SHP77 treated with DMSO at 0.1 percent for 48 hours (cell line): ENCODE data around the gene MS4A10.
"Not testable (repeated sequence)": the region's sequence is repeated elsewhere in the genome, so short reads cannot be mapped to it uniquely, and the experiment has no call there.

Experiments used
- DNase-seq: peaks from one replicate; lab custom pipeline; 2025; lab: John Stamatoyannopoulos, UW

MS4A10 gene

DNA sequence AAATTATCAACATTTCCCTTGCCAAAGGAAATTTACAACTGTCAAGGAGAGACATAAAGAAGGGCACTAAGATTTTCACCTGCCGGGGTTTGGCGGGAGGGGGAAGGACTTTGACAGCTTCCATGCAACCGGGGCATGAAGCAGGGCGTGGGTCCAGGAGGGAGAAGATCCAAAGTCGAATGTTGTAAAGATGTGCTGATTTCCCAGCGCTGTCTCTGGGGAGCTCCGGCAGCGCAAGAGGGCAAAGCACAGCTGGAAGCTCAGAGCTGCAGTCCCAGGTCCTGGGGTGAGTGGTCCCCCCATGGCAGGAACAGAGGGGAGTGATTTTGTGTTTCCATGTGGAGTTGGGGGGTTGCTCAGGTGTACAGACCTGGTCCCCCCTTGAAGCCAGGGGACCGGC, at the start of gene MS4A10:
TSS of gene MS4A10 (plus strand) at position 198 of the 400 bp plus-strand sequence. CDS start 5,003 bp downstream, outside the sequence.
- DNase-seq, result no peak

DNA sequence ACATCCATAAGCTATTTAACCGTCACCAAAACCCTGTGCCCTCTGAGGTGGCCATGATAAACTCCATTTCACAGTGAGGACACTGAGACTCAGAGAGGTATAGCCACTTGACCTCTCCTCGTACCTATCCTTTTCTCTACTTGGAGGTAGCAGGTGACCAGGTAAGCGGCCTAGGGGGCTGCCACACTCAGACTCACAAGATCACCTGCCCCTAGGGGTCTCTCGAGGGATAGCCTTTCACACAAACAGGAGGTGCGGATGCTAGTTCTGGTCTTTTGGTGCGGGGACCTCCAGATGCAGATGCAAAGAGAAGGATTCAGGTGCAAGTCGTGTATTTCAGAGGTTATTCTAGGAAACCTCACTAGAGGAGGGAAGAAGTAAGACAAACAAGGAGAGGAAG, 46.0 kb upstream of the MS4A10 start:
- no peak for DNase-seq

DNA sequence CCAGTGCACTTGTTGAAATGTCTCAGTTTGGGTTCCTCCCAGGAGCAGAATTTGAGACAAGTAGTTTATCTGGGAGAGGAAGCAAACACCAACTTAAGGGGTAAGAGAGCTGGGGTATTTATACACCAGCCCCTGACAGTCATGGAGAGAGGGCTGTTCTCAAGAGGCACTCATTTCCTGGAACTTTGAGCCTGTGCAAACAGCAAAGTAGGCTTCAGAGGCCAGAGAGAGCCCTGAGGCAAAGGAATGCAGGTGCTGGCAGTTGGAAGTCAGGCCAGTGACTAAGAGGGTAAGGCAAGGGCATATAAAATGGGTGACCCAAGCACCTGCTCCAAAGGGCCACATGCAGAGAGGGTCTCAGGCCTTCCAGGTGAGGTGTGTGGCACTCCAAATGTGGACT, 44.6 kb upstream of the MS4A10 start:
- DNase-seq, result no peak

DNA sequence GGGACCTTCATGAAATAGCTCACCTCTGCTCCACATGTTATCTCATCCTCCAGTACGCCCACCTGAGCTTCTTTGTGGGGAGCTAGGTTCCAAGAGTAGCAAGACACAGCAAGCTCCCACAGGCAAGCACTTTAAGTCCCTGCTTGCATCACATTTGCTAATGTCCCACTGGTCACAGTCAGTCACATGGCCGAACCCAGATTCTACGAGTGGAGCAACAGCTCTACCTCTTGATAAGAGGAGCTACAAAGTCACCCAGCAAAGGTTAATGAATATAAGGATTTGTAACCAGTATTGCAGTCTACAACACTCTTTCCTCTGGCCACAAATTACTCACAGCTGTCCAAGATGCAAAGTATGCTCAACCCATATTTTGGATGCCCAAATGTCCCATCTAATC, 43.7 kb upstream of the MS4A10 start:
- no peak for DNase-seq

DNA sequence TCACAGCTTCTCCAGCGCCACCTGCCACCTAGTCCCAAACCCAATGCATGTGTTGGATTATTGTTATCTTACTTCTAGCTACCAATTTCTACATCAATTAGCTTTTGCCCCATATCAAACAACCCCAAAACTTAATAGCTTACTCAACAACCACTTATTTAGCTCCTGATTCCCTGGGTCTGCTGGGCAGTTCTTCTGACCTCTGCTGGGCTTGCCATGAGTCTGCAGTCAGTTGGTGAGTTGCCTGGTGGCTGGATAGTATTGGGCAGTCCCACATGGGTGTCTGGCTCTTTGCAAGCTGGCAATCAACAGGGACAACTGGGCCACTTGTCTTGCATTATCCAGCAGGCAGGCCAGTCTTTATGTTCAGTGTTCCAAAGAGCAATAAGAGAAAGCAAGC, 42.1 kb upstream of the MS4A10 start:
- DNase-seq, result no peak

DNA sequence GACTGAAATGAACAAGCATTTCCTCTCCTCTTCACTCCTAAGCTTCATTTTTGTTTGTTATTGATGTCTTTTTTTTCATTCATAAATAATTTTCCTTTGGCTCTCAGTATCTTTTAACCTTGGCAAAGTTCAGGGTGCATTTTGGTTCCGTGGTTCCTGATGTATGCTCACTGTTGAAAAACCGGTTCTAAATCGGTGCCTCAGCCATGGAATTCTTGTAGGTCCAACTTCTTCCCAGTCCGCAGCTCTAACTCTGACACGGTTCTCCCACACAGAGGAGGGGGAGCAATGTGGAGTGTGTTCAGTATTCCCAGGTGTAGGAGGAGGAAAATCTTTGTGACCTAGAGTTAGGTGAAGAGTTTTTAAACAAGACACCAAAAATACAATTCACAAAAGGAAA, 41.0 kb upstream of the MS4A10 start:
- DNase-seq, result no peak

DNA sequence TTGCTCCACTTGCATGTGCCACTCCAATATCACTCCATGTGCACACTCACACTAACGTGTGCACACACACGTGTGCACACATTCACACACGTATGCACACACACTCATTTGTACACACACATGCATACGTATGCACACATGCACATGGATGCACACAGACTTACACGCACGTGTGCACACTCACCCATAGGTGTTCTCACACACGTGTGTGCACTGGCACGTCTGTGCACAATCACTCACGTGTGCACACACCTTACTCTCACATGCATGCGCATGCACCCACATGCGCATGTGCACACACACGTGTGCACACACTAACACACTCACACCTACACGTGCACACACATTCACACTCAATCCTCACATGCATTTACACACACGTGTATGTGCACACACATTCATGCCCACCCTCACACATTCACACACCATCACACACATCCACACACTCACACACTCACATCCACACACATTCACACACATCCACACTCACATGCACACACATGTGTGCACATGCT, 37.7 kb upstream of the MS4A10 start:
- DNase-seq, result no peak

DNA sequence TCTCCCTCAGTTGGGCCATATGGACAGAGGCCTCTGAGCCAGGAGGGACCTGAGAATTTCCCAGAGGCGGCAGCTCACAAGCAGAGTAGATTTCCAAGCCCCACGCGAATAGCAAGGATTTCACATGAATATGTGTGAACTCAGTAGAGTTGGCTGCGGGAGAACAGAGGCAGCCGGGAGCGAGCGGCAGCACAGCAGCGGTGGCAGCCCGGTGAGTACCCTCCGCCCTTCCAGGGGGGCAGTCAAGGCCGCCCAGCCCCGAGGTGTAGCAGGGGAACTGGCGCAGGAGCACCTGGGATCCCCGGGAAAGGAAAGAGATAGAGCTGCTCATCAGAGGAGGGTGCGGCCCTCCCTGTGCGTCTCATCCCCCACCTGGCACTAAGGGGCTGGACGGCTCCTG, 36.9 kb upstream of the MS4A10 start:
- DNase-seq, result no peak

DNA sequence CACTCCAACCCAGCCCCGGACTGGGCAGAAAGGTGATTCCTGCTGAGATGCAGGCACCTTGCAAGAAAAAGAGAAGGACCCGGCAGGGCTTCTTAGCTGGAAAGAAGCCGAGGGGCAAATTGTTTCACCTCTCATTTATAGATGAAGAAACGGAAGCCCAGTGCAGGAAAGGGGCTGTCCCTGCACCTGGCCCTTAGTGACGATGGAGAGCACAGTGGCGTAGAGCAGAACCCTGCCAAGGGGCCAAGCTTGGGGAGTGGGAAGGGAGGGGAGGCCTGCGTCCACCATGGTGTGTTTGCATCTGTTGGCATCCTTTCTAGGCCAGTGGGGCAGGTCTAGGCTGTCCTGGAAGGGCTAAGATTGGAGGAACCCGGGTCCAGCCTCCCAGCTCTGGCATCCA, 36.3 kb upstream of the MS4A10 start:
- no peak for DNase-seq

DNA sequence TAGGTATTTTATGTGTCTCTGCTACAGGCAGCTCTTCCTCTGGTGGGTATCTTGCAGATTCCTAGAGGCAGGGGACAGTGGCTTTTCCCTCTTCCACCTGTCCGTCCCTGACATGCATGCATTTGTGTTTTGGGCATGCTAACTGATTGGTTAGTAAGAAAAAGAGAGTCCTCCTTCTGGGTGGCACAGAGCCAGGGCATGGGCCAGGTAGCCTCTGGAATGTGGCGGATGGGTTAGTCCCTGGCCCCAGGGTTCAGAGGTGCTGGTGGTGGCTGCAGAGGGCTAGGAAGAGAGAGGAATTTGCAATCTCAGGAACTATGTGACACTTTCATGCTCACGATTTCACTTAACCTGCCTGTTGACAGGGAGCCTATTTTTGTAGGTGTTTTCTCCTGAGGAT, 34.2 kb upstream of the MS4A10 start:
- no peak for DNase-seq

DNA sequence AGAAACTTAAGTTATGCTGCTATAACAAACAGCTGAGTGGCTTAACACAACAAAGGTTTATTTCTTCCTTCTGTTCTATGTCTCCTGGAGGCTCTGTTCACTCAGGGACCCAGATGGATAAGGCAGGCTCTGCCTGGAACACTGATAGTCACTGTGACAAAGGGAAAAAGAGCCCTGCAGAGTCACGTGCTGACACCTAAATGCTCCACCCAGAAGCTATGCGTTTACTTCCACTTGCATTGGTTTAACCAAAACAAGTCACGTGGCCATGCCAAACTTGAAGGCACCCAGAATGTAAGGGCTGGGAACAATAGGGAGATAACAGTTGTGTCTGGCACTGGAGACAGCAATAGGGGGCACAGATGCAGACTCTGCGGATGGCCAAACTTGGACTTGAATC, 31.8 kb upstream of the MS4A10 start:
- DNase-seq, result no peak

DNA sequence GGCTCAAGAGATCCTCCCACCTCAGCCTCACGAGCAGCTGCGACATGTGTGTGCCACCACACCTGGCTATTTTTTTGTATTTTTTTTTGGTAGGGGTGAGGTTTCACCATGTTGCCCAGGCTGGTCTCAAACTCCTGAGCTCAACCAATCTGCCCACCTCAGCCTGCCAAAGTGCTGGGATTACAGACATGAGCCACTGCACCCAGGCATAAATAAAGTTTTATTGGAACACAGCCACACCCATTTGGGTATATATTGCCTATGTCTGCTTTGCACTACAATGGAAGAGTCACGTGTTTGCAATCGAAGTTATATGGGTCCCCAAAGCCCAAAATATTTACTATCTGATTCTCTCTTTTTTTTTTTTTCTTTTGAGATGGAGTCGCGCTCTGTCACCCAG, 30.2 kb upstream of the MS4A10 start:
- no peak for DNase-seq

DNA sequence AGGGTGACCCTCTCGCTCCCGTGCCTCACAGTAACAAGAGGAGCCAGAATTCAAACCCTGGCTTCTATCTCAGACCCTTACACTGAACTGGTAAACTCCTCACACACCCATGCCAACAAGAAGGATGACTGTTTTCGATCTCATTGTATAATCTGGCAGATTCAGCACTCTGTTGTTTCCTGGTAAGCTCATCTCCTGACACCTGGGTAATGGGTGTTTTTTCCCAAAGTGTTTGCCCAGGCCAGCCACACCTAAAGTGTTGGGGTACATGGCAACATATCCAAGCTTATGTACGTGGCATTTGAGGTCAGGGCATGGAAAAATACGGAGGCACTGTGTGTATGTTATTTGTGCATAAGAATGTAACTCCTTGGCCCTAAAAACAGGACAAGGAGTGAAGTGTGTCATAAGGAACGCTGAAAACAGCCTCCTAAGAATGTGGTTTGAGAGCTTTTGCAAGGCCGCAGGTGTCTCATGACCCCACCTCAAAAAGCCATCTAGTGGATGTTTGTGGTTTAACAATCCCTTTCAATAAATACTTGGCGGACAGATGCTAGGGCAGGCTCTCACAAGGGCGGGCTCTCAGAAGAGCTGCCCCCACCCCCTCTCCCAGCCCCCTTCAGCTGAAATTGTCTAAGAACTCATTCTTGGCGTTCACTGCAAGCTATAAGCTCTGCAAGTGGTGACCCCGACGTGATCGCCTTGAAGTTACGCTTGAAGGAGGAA, 28.7 kb upstream of the MS4A10 start, which contains the start of gene MS4A15:
TSS of gene MS4A15 (plus strand) at position 561 of the 726 bp plus-strand sequence. CDS start 6,867 bp downstream, outside the sequence.
- no peak for DNase-seq

DNA sequence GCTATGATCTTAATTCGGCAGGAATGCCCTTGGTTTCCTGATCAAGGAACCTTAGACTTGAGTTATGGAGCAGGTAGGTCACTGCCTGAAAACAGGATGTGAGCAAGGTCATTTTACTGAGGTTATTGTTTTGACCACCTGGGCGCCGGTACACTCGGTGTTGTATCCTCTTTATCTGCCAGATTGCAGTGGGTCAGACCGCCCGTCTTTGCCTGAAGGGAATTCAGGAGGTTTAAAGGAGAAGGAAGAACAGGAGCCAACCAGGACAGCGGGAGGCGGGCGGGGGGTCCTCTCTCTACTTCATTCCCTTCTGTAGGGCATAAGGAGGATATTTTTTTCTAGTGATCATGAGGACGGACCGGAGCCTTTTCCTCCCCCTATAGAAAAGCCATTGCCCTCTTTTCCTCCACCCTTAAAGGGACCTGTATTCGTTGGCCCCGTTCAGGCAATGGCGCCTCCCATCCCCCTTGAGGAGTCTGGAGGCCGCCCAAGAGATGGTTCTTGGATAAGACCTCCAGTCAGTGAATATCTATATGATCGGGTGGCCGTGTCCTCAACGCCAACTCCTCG, 27.8 kb upstream of the MS4A10 start:
- no peak for DNase-seq

DNA sequence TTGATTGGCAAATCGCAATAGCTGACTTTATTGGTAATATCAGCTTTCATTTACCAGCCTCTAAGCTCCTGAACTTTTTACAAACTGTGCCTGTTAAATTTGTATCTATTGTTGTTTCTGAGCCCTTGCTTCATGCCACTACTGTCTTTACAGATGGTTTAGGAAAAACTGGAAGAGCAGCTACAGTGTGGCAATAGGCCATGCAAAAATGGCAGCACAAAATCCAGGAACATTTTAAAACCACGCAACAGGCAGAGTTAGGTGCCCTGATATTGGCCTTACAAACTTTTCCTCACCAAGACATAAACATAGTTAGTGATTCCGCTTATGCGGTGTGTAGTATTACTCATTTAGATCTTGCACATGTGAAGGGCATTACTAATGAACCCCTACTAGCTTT, 26.5 kb upstream of the MS4A10 start:
- DNase-seq, result not testable (repeated sequence)

DNA sequence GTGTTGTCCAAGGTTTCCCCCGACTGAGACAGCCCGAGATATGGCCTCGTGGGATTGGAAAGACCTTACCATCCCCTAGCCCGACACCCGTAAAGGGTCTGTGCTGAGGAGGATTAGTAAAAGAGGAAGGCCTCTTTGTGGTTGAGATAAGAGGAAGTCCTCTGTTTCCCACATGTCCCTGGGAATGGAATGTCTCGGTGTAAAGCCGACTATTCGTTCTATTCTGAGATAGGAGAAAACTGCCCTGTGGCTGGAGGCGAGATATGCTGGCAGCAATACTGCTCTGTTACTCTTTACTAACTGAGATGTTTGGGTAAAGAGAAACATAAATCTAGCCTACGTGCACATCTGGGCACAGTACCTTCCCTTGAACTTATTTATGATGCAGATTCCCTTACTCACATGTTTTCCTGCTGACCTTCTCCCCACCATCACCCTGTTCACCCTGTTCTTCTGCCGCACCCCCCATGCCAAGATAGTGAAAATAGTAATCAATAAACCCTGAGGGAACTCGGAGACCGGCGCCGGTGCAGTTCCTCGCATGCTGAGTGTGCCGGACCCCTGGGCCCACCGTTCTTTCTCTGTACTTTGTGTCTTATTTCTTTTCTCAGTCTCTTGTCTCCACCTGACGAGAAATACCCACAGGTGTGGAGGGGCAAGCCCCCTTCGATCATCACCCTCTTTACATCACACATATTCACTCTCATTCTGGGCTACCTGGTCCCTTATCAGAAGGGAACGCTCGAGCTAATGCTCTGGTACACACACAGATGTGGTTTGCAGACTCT, 25.5 kb upstream of the MS4A10 start:
- not testable (repeated sequence) for DNase-seq

DNA sequence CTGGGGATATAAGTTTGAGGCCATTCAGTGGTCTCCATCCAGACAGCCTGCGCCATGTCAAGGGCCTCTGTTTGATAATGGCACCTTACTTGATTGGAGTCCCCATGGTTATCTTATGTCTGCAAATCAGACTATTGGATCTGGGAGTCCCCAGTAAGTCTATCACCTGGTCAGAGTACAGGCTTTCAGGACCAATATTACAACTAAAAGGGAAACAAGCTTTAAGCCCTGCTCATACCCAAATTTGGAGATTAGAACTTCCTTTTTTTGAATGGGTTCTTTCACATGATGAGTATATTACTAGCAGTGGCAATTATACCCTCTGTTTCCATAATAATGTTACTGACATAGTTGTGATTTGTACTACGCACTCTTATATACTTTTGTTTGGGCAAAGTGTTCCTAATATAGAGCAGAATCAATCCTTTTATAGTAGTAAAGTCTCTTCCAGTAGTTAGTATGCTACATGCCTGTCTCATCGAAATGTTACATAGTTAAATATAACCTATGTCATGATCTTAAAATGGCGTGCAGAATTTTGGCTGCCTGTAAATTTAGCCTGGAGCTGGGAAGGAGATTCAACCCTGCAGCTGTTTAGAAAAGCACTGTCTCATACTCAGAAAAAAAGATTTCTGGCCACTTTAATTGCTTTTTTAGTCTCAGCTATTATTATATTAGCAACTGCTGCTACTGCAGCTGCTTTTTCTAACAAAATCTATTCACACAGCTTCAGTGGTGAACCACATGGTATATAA, 23.5 kb upstream of the MS4A10 start:
- DNase-seq, result no peak

DNA sequence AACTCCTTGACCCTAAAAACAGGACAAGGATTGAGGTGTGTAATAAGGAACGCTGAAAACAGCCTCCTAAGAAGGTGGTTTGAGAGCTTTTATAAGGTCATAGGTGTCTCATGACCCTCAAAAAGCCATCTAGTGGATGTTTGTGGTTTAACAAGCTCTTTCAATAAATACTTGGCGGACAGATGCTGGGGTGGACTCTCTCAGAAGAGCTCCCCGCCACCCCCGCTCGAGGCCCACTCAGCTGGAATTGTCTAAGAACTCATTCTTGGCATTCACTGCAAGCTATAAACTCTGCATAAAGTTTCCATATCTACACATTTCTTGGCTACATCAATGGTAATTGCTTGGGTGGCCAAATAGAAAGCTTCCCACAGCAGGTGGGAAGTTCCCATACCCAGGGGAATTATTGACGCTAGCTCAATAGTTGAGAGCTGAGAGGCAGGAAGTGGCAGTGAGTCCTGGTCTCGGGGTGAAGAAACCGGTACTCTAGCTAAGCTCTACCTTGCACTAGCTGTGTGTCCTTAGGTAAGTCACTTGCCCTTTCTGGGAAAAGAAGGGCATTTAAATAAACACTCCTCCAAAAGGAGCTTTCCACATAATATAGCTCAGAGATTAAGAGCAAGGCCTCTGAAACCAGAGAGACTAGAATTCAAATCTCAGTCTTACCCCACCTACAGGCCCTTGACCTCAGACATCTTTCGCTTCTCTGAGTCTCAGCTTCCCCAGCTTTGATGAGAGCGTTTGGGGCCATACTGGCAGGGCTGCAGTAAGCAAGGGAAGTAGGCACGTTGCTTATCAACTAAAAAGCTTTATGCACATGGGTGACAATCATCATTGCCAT, 22.1 kb upstream of the MS4A10 start:
- no peak for DNase-seq

DNA sequence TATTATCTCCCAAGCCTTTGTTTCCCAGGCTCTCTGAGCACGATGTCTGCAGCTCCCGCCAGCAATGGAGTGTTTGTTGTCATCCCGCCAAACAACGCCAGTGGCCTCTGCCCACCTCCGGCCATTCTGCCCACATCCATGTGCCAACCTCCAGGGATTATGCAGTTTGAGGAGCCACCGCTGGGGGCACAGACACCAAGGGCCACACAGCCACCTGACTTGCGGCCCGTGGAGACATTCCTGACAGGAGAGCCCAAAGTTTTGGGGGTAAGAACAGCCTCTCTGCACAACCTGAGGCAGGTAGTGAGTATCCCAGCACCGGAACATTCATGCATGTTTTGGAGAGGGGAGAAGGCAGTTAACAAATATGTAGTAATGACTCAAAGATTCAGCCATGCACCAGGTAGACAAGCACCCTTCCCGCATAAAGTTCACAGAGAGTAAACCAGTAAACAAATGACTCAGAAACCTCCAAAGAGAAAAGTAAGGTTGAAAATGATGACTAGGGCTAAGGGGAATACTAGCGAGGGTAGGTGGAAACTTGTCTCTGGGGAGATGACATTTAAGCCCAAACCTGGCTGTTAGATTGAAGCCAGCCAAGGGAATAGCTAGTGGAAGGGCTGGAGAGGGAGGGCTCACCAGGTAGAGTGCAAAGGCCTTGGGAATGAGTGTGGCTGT, 21.3 kb upstream of the MS4A10 start:
- DNase-seq, result no peak

DNA sequence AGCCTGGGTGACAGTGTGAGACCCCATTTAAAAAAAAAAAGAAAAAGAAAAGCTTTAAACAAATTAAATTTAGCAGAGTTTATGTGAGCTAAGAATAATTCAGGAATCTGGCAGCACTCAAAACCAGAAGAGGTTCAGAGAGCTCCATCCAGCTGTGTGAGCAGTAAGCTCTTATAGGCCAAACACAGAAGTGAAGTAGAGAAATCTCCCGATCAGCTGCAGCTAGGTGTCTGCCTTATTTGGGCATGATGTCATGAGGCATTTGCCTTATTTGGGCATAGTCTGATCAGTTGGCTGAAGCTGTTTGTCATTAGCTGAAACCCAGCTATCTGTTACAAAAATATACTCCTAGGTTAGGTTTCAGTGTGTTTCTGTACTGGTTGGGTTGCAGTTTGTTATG, 20.3 kb upstream of the MS4A10 start:
- no peak for DNase-seq

DNA sequence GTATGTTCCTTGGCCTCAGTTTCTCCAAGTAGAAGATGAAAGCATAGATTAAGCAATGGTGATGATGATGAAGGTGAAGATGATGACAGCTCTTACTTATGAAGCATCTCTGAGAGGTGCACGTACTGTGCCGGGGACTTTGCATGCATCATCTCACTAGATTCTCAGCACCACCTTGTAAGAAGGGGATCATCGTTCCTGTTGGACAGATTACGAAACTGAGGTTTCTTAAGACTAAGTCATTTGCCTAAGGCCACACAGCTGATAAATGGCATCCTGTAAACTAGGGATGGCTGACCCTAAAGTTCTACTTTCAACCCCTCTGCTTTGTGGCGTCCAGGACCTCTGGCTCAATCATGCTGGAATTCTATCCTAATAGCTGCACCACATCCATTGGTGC, 19.8 kb upstream of the MS4A10 start:
- DNase-seq, result no peak
